HEK293T (cell line): ENCODE results near the gene PAFAH2.

Source experiments
- CTCF ChIA-PET: fragments of 350-600 bp; formaldehyde crosslinking; extraction: SDS; loops from one replicate; lab custom pipeline; 2021; ENCODE audit warnings: antibody characterized with exemption, inconsistent platforms; lab: Yijun Ruan, JAX
- POLR2A ChIA-PET: fragments of 350-600 bp; formaldehyde crosslinking; extraction: SDS; loops from one replicate; lab custom pipeline; 2020; ENCODE audit warnings: antibody characterized with exemption, inconsistent platforms; lab: Yijun Ruan, JAX
- DNase-seq: peaks from one replicate; pipeline ENCODE4 v3.0.0; 2012; ENCODE audit warnings: mixed read lengths; ENCODE audit errors: extremely low spot score
- ARNT ChIP-seq: fragments of 450-650 bp; IDR thresholded peaks from 2 replicates; pipeline ENCODE4 v1.6.1; 2017; ENCODE audit warnings: mild to moderate bottlenecking
- BHLHE40 ChIP-seq: fragments of 450-650 bp; IDR thresholded peaks from 2 replicates; pipeline ENCODE4 v1.6.1; 2016; ENCODE audit warnings: mild to moderate bottlenecking, moderate library complexity, borderline replicate concordance
- CTBP1 ChIP-seq: fragments of 450-650 bp; IDR thresholded peaks from 2 replicates; pipeline ENCODE4 v1.6.1; 2016; ENCODE audit warnings: borderline replicate concordance
- ELF4 ChIP-seq: fragments of 450-650 bp; IDR thresholded peaks from 2 replicates; pipeline ENCODE4 v1.6.1; 2017; ENCODE audit warnings: antibody characterized with exemption
- FOXA1 ChIP-seq: fragments of 450-650 bp; IDR thresholded peaks from 2 replicates; pipeline ENCODE4 v1.6.1; 2016; ENCODE audit warnings: mild to moderate bottlenecking
- FOXK2 ChIP-seq: fragments of 450-650 bp; IDR thresholded peaks from 2 replicates; pipeline ENCODE4 v1.6.1; 2016; ENCODE audit warnings: mild to moderate bottlenecking
- FOXM1 ChIP-seq: fragments of 450-650 bp; IDR thresholded peaks from 2 replicates; pipeline ENCODE4 v1.6.1; 2017; ENCODE audit warnings: mild to moderate bottlenecking, borderline replicate concordance
- HDGF ChIP-seq: fragments of 450-650 bp; IDR thresholded peaks from 2 replicates; pipeline ENCODE4 v1.6.1; 2017; ENCODE audit warnings: antibody characterized with exemption, borderline replicate concordance
- L3MBTL2 ChIP-seq: fragments of 450-650 bp; conservative IDR thresholded peaks from 2 replicates; pipeline ENCODE4 v1.6.1; 2016; ENCODE audit warnings: mild to moderate bottlenecking
- LEF1 ChIP-seq: fragments of 450-650 bp; IDR thresholded peaks from 2 replicates; pipeline ENCODE4 v1.6.1; 2017; ENCODE audit warnings: mild to moderate bottlenecking, borderline replicate concordance
- NFRKB ChIP-seq: fragments of 450-650 bp; IDR thresholded peaks from 2 replicates; pipeline ENCODE4 v1.6.1; 2016; ENCODE audit warnings: mild to moderate bottlenecking, moderate library complexity
- PKNOX1 ChIP-seq: fragments of 450-650 bp; IDR thresholded peaks from 2 replicates; pipeline ENCODE4 v1.6.1; 2016
- SP1 ChIP-seq: fragments of 450-650 bp; IDR thresholded peaks from 2 replicates; pipeline ENCODE4 v1.6.1; 2017
- SUZ12 ChIP-seq: fragments of 450-650 bp; IDR thresholded peaks from 2 replicates; pipeline ENCODE4 v1.6.1; 2016; ENCODE audit warnings: mild to moderate bottlenecking
- TARDBP ChIP-seq: fragments of 450-650 bp; IDR thresholded peaks from 2 replicates; pipeline ENCODE4 v1.6.1; 2016
- ZNF384 ChIP-seq: fragments of 450-650 bp; IDR thresholded peaks from 2 replicates; pipeline ENCODE4 v1.6.1; 2016

The PAFAH2 gene

GRCh38 chr1:26020330-26020768 lies 22.5 kb upstream of the PAFAH2 start:
- POLR2A ChIA-PET, result interaction anchor here (1.2 to 1.5 kb wide), 2 partner anchors 15 to 124 kb away, joined by 3 read pairs; no protein-coding TSS in a partner anchor

GRCh38 chr1:26019641-26020315 lies 21.9 kb upstream of the PAFAH2 start:
- POLR2A ChIA-PET, result interaction anchor here (1.2 to 1.5 kb wide), 2 partner anchors 15 to 124 kb away, joined by 3 read pairs; no protein-coding TSS in a partner anchor
- TF ChIP-seq TARDBP, result no peak
- no peak for DNase-seq
- CTCF ChIA-PET, result interaction anchor here (0.7 to 1.0 kb wide), 2 partner anchors 16 to 486 kb away, joined by 3 to 4 read pairs; no protein-coding TSS in a partner anchor

More at GRCh38 chr1:26020330-26020768, 22.5 kb upstream of the PAFAH2 start:
- no peak for DNase-seq
- CTCF ChIA-PET, result interaction anchor here (1.0 kb wide), 1 partner anchor 16 kb away, joined by 4 read pairs; no protein-coding TSS in a partner anchor
- TF ChIP-seq ELF4, result no peak
- no peak for TF ChIP-seq FOXA1
- TF ChIP-seq SP1, result no peak
- no peak for TF ChIP-seq BHLHE40
- TF ChIP-seq ARNT, result no peak
- no peak for TF ChIP-seq SUZ12
- TF ChIP-seq FOXK2, result no peak
- no peak for TF ChIP-seq NFRKB
- TF ChIP-seq LEF1, result no peak
- TF ChIP-seq HDGF, result no peak
- TF ChIP-seq PKNOX1, result no peak
- TF ChIP-seq L3MBTL2, result no peak
- TF ChIP-seq ZNF384, result no peak

GRCh38 chr1:26017606-26018005 lies 19.7 kb upstream of the PAFAH2 start:
- ChIA-PET POLR2A (interaction anchor here (0.9 to 1.3 kb wide), 2 partner anchors 12 to 17 kb away, joined by 3 to 4 read pairs; no protein-coding TSS in a partner anchor), CTCF (interaction anchor here (0.6 to 1.2 kb wide), 4 partner anchors 8 to 147 kb away, joined by 3 read pairs; no protein-coding TSS in a partner anchor)
- TF ChIP-seq PKNOX1, result no peak
- no peak for TF ChIP-seq BHLHE40
- TF ChIP-seq L3MBTL2, result no peak
- TF ChIP-seq FOXA1, result no peak
- no peak for TF ChIP-seq ELF4
- TF ChIP-seq ARNT, result no peak
- TF ChIP-seq FOXK2, result no peak
- TF ChIP-seq FOXM1, result no peak
- TF ChIP-seq SUZ12, result no peak
- DNase-seq, result no peak

GRCh38 chr1:26016953-26017545 lies 19.2 kb upstream of the PAFAH2 start:
- TF ChIP-seq CTBP1 (no peak), PKNOX1 (no peak), SP1 (no peak), HDGF (no peak), ELF4 (no peak), L3MBTL2 (no peak)
- no peak for DNase-seq
- ChIA-PET CTCF (interaction anchor here (1.2 kb wide), 1 partner anchor 148 kb away, joined by 3 read pairs; no protein-coding TSS in a partner anchor), POLR2A (interaction anchor here (1.3 kb wide), 1 partner anchor 18 kb away, joined by 4 read pairs; no protein-coding TSS in a partner anchor)

GRCh38 chr1:26016258-26016952 lies 18.5 kb upstream of the PAFAH2 start:
- TF ChIP-seq FOXA1 (no peak), FOXM1 (no peak), PKNOX1 (no peak)
- no peak for DNase-seq
- ChIA-PET CTCF (no interaction called here), POLR2A (interaction anchor here (1.3 kb wide), 1 partner anchor 19 kb away, joined by 4 read pairs; no protein-coding TSS in a partner anchor)

- POLR2A ChIA-PET, result no interaction called here
- CTCF ChIA-PET, result no interaction called here
Observed at GRCh38 chr1:26015358-26015757, 17.5 kb upstream of the PAFAH2 start.

More at GRCh38 chr1:26015358-26015757, 17.5 kb upstream of the PAFAH2 start:
- no peak for DNase-seq
- no peak for TF ChIP-seq CTBP1
